Measurements from ENCODE around the gene ZNF627.
"Not testable (repeated sequence)": the region's sequence is repeated elsewhere in the genome, so short reads cannot be mapped to it uniquely, and the experiment has no call there.

ZNF627 gene

GRCh38 chr19:11576227-11576626 lies 21.1 kb upstream of the ZNF627 start:
- no peak for DNase-seq

- no peak for DNase-seq
Observed at GRCh38 chr19:11577451-11578257, 19.6 kb upstream of the ZNF627 start, which contains the start of gene ACP5. Gene ACP5 (minus strand): TSS chr19:11577645. CDS start chr19:11577317, 328 bp downstream.

GRCh38 chr19:11578258-11579142 lies 18.8 kb upstream of the ZNF627 start:
- peak; percentile 46 for DNase-seq

- no peak for DNase-seq
Observed at GRCh38 chr19:11580116-11580515, 17.2 kb upstream of the ZNF627 start.

- DNase-seq, result peak; percentile 49
Observed at GRCh38 chr19:11581740-11582139, 15.5 kb upstream of the ZNF627 start.

- DNase-seq, result no peak
Observed at GRCh38 chr19:11586331-11586730, 11.0 kb upstream of the ZNF627 start.

GRCh38 chr19:11587302-11587974 lies 9.8 kb upstream of the ZNF627 start:
- peak; percentile 81 for DNase-seq

GRCh38 chr19:11587975-11588631 lies 9.2 kb upstream of the ZNF627 start:
- DNase-seq, result no peak

- no peak for DNase-seq
Observed at GRCh38 chr19:11594084-11594483, 3.2 kb upstream of the ZNF627 start.

GRCh38 chr19:11596156-11596555 lies 1.1 kb upstream of the ZNF627 start:
- DNase-seq, result no peak

- no peak for DNase-seq
Observed at GRCh38 chr19:11598103-11598483, 810 bp downstream of the ZNF627 start.

GRCh38 chr19:11598746-11599145 lies 1.5 kb downstream of the ZNF627 start:
- DNase-seq, result no peak

GRCh38 chr19:11599704-11600103 lies 2.4 kb downstream of the ZNF627 start:
- DNase-seq, result not testable (repeated sequence)

- DNase-seq, result no peak
Observed at GRCh38 chr19:11606484-11606883, 9.2 kb downstream of the ZNF627 start.

- DNase-seq, result no peak
Observed at GRCh38 chr19:11611730-11612129, 14.4 kb downstream of the ZNF627 start.

GRCh38 chr19:11612816-11613511 lies 15.7 kb downstream of the ZNF627 start:
- DNase-seq, result no peak

- no peak for DNase-seq
Observed at GRCh38 chr19:11617180-11618062, 20.1 kb downstream of the ZNF627 start.

- no peak for DNase-seq
Observed at GRCh38 chr19:11620553-11620952, 23.3 kb downstream of the ZNF627 start.

- not testable (repeated sequence) for DNase-seq
Observed at GRCh38 chr19:11622401-11622800, 25.1 kb downstream of the ZNF627 start.

- DNase-seq, result no peak
Observed at GRCh38 chr19:11624069-11624463, 26.8 kb downstream of the ZNF627 start.

GRCh38 chr19:11626252-11626651 lies 29.0 kb downstream of the ZNF627 start:
- DNase-seq, result no peak

Measured in CD4-positive, alpha-beta T cell treated with Interleukin-12 subunit alpha and Interleukin-12 subunit beta, for 1 hour (primary cell).